Measurements from ENCODE around the gene COX7A2. TPM values are rescaled to one million over a fixed set of nuclear protein-coding genes. Genes with fewer than 3 reads are reported as not detected.

COX7A2 gene
- total RNA-seq, 1 experiment from 2014 or later = 600 TPM

GRCh38 chr6:75213732-75214131, 29.9 kb downstream of the COX7A2 start:
- POLR2A ChIA-PET = no interaction called here
- no TSS peak for BruUV-seq (replicated peaks)
- CTCF ChIA-PET = interaction anchor here (1.2 to 1.3 kb wide), 2 partner anchors 333 to 1475 kb away, joined by 3 to 6 read pairs; no protein-coding TSS in a partner anchor
- intact Hi-C loops (cut with micrococcal nuclease) = no loop called here
- RAD21 ChIA-PET (ENCODE audit: low non-redundant PET in 1 of 2, low total read pairs in 2 of 2, uncharacterized antibody in 2 of 2, unreplicated experiment in 2 of 2) = no interaction called here
- ATAC-seq = peak; percentile 66
- TF ChIP-seq CTCF (IDR thresholded peaks at IDR 0.05 in 2 of 3, conservative IDR thresholded peaks at IDR 0.05 in 1 of 3; ENCODE audit: borderline replicate concordance in 1 of 3, insufficient read depth in 1 of 3, low read depth in 2 of 3, low read length in 2 of 3) (peak in 1 of 3 experiments; percentile 36; a peak in 2 of 6 replicates), ZFX (IDR thresholded peaks at IDR 0.05) (no peak)
- Histone ChIP-seq H3K4me1 (ENCODE audit: control insufficient read depth in 1 of 2, insufficient read depth in 2 of 2, low read length in 2 of 2) (peaks cover 0 to 14% of the 10 kb centered on the region in 2 experiments; a peak in 2 of 4 replicates), H3K4me3 (replicated peaks in 1 of 2; ENCODE audit: low read depth in 1 of 2, low read length in 2 of 2) (no peak overlapping the region), H3K4me2 (ENCODE audit: low read length) (no peak overlapping the region), H4K20me1 (ENCODE audit: insufficient read depth) (no peaks in the 10 kb centered on the region), H3K27ac (ENCODE audit: low read depth, low read length) (no peak overlapping the region), H3K79me2 (ENCODE audit: insufficient read depth, low read length) (no peaks in the 10 kb centered on the region), H3K9ac (ENCODE audit: low read length) (no peak overlapping the region), H2AFZ (ENCODE audit: low read depth, low read length, poor library complexity, severe bottlenecking) (peak overlapping the region; percentile 18), H3K36me3 (ENCODE audit: control insufficient read depth in 1 of 2, insufficient read depth in 2 of 2, low read length in 2 of 2) (no peaks in the 10 kb centered on the region), H3K9me2 (ENCODE audit: insufficient read depth) (no peaks in the 10 kb centered on the region), H3K27me3 (ENCODE audit: insufficient read depth, low read length) (no peaks in the 10 kb centered on the region), H3K9me3 (ENCODE audit: control insufficient read depth in 1 of 2, insufficient read depth in 1 of 2, low read depth in 1 of 2, low read length in 2 of 2) (no peaks in the 10 kb centered on the region)
- no peak for DNase-seq (ENCODE audit: low read depth, low spot score)

DNA sequence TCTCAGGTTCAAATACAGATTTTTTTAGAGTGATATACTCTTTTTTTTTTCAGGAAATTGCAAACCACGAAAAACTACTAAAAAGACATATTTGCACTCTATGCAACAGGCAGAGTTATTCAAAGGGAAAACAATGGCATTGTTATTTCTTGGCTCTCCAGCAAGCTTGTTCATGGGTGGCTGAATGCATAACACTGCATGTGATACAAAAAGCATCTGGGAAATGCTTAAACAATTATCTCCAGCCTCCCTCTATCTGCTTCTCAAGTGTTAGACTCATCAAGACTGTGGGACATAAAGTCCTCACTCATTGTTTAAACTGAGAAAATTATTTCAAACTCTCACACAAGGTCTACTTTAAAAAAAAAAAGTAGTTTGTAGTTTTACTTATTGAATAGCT, 30.5 kb downstream of the COX7A2 start:
- TF ChIP-seq ATF3 (IDR thresholded peaks at IDR 0.05) = no peak
- intact Hi-C loops (cut with micrococcal nuclease) = no loop called here
- RAD21 ChIA-PET (ENCODE audit: low non-redundant PET in 1 of 2, low total read pairs in 2 of 2, uncharacterized antibody in 2 of 2, unreplicated experiment in 2 of 2) = no interaction called here
- no peak for ATAC-seq
- POLR2A ChIA-PET = no interaction called here
- Histone ChIP-seq H4K20me1 (ENCODE audit: insufficient read depth) (no peaks in the 10 kb centered on the region), H3K79me2 (ENCODE audit: insufficient read depth, low read length) (no peaks in the 10 kb centered on the region), H3K27ac (ENCODE audit: low read depth, low read length) (no peak overlapping the region), H3K9ac (ENCODE audit: low read length) (no peak overlapping the region), H3K9me2 (ENCODE audit: insufficient read depth) (no peaks in the 10 kb centered on the region), H3K4me2 (ENCODE audit: low read length) (no peak overlapping the region), H3K27me3 (ENCODE audit: insufficient read depth, low read length) (no peaks in the 10 kb centered on the region), H3K4me1 (ENCODE audit: control insufficient read depth in 1 of 2, insufficient read depth in 2 of 2, low read length in 2 of 2) (peaks cover 0 to 18% of the 10 kb centered on the region in 2 experiments; a peak in 2 of 4 replicates), H3K4me3 (replicated peaks in 1 of 2; ENCODE audit: low read depth in 1 of 2, low read length in 2 of 2) (no peak overlapping the region), H3K9me3 (ENCODE audit: control insufficient read depth in 1 of 2, insufficient read depth in 1 of 2, low read depth in 1 of 2, low read length in 2 of 2) (no peaks in the 10 kb centered on the region), H2AFZ (ENCODE audit: low read depth, low read length, poor library complexity, severe bottlenecking) (no peak overlapping the region), H3K36me3 (ENCODE audit: control insufficient read depth in 1 of 2, insufficient read depth in 2 of 2, low read length in 2 of 2) (no peaks in the 10 kb centered on the region)
- no TSS peak for BruUV-seq (replicated peaks)
- CTCF ChIA-PET = interaction anchor here (1.2 to 1.3 kb wide), 2 partner anchors 333 to 1474 kb away, joined by 3 to 6 read pairs; no protein-coding TSS in a partner anchor
- DNase-seq (ENCODE audit: low read depth, low spot score) = no peak
